Stomach (tissue), 9 donors: Measurements from ENCODE around the gene LYPLA2. TPM values are rescaled to one million over a fixed set of nuclear protein-coding genes. Genes with fewer than 3 reads are reported as not detected.

Experiments
- DNase-seq, 2 donors: peaks; one replicate each; pipeline versions ENCODE4 v3.0.0 to v3.0.0-alpha.2; 2013 to 2019
- H3K27ac ChIP-seq, 5 donors: fragments of 200-600 bp in 4 of 5; sonication (generic) in 4 of 5; one replicate each; pipeline ENCODE4 v1.5.1; 2013 to 2019; ENCODE audit warnings: mild to moderate bottlenecking in 1 of 5, moderate library complexity in 1 of 5
- H3K27me3 ChIP-seq, 3 donors: fragments of 200-600 bp; sonication (generic); one replicate each; pipeline ENCODE4 v1.5.1; 2017 to 2019; ENCODE audit warnings: mixed run types in 1 of 3
- H3K36me3 ChIP-seq, 4 donors: fragments of 200-600 bp; sonication (generic); 1 replicate in 3 of 4; 2 replicates in 1 of 4; pipeline ENCODE4 v1.5.1; 2016 to 2019
- H3K4me1 ChIP-seq, 4 donors: fragments of 200-600 bp; sonication (generic); one replicate each; pipeline ENCODE4 v1.5.1; 2016 to 2019
- H3K4me3 ChIP-seq, 4 donors: fragments of 200-600 bp; sonication (generic) in 3 of 4; one replicate each; pipeline ENCODE4 v1.5.1; 2016 to 2019; ENCODE audit warnings: mild to moderate bottlenecking in 1 of 4
- H3K9me3 ChIP-seq, 4 donors: fragments of 200-600 bp; sonication (generic); one replicate each; pipeline ENCODE4 v1.5.1; 2016 to 2019
- CTCF ChIP-seq, 7 experiments: fragments of 450-650 bp in 4 of 7; fragments of 200-600 bp in 3 of 7; sonication (generic) in 3 of 7; IDR thresholded peaks; one replicate each; pipeline ENCODE4 v1.5.1; 2016 to 2019; ENCODE audit warnings: antibody characterized with exemption in 7 of 7, control low read depth in 2 of 7, mild to moderate bottlenecking in 1 of 7
- EP300 ChIP-seq: sonication (generic); formaldehyde crosslinking; IDR thresholded peaks from one replicate; pipeline ENCODE4 v1.6.1; 2017; ENCODE audit warnings: antibody characterized with exemption
- POLR2A ChIP-seq, 4 donors: fragments of 450-650 bp; IDR thresholded peaks; one replicate each; pipeline ENCODE4 v1.6.1; 2016; ENCODE audit warnings: antibody characterized with exemption in 4 of 4, control low read depth in 2 of 4, mild to moderate bottlenecking in 1 of 4, moderate library complexity in 1 of 4
- POLR2AphosphoS5 ChIP-seq, 3 donors: sonication (generic); formaldehyde crosslinking; IDR thresholded peaks; one replicate each; pipeline ENCODE4 v1.6.1; 2016; ENCODE audit warnings: antibody characterized with exemption in 3 of 3
- WGBS, 5 donors: extraction: QIAGEN DNeasy Blood & Tissue Kit in 3 of 5; methylation state at CpG; one replicate each; pipeline versions ENCODE4 v1.1.5 to v1.1.7; 2013 to 2018; 5-methylcytosine and 5-hydroxymethylcytosine counted together
- intact Hi-C: fragments of 100-400 bp; cut with DNase I; formaldehyde crosslinking; loops from one replicate; pipeline ENCODE4 v1.15.1; 2023; ENCODE audit warnings: low total_unique reads
- polyA plus RNA-seq, 3 donors: library from polyadenylated mRNA; stranded (reverse); fragments of 200-250 nt; gene quantifications; one replicate each; pipeline ENCODE4 v1.2.3, GENCODE V29; 2013
- total RNA-seq, 5 donors: library from RNA; depleted of rRNA; stranded (reverse); fragments of >200 nt; gene quantifications; one replicate each; pipeline versions ENCODE4 v1.1.0 to v1.2.3, GENCODE V29; 2014 to 2016
- donor health status: healthy with polysubstance abuse.
- donor health status: Bipolar disorder and iron deficiency.
- donor health status: healthy.

The LYPLA2 gene
- total and polyA plus RNA-seq, 8 donors: 29.0 to 85.2 (median 64.3) TPM

GRCh38 chr1:23817633-23818032 lies 26.7 kb downstream of the LYPLA2 start:
- intact Hi-C loops: no loop called here
- Histone ChIP-seq H3K27me3 (no peaks in the 10 kb centered on the region), H3K4me1 (peaks cover 0 to 5% (median 0%) of the 10 kb centered on the region in 4 donors), H3K36me3 (peaks cover 41 to 79% (median 76%) of the 10 kb centered on the region in 4 donors), H3K9me3 (no peaks in the 10 kb centered on the region), H3K27ac (no peak overlapping the region), H3K4me3 (no peak overlapping the region)
- DNase-seq: no peak
- TF ChIP-seq CTCF (IDR thresholded peaks at IDR 0.05): no peak
- TF ChIP-seq POLR2AphosphoS5 (IDR thresholded peaks at IDR 0.05): no peak
- TF ChIP-seq POLR2A (IDR thresholded peaks at IDR 0.05): no peak
- TF ChIP-seq EP300: no peak
- WGBS, 5 donors: 75 to 88% (median 82%) methylated on average over 3 of the region's 3 CpGs

GRCh38 chr1:23823767-23824166 lies 32.8 kb downstream of the LYPLA2 start:
- H3K36me3 ChIP-seq: peaks cover 0 to 18% (median 15%) of the 10 kb centered on the region in 4 donors
- 81 to 86% (median 82%) methylated on average over 7 of the region's 7 CpGs for WGBS, 5 donors
- no peak for DNase-seq
- H3K4me3 ChIP-seq: peak overlapping the region in 1 of 4 donors; percentile 74
- H3K27me3 ChIP-seq: no peaks in the 10 kb centered on the region
- H3K4me1 ChIP-seq: peaks cover 0 to 19% (median 13%) of the 10 kb centered on the region in 4 donors
- intact Hi-C loops: no loop called here
- no peak overlapping the region for H3K27ac ChIP-seq
- TF ChIP-seq EP300 (no peak), CTCF (IDR thresholded peaks at IDR 0.05) (no peak), POLR2A (IDR thresholded peaks at IDR 0.05) (no peak), POLR2AphosphoS5 (IDR thresholded peaks at IDR 0.05) (no peak)
- no peaks in the 10 kb centered on the region for H3K9me3 ChIP-seq

- DNase-seq: peak in 1 of 2 donors; percentile 44
- H3K27ac ChIP-seq: peak overlapping the region; percentile 85 to 97 (median 95)
- H3K36me3 ChIP-seq: peaks cover 0 to 9% (median 7%) of the 10 kb centered on the region in 4 donors
- H3K4me3 ChIP-seq: peak overlapping the region; percentile 74 to 98 (median 92)
- H3K27me3 ChIP-seq: no peaks in the 10 kb centered on the region
- WGBS, 5 donors: 2 to 5% (median 3%) methylated on average over 8 of the region's 8 CpGs
- peaks cover 0 to 19% (median 13%) of the 10 kb centered on the region in 4 donors for H3K4me1 ChIP-seq
- H3K9me3 ChIP-seq: no peaks in the 10 kb centered on the region
- TF ChIP-seq POLR2A (IDR thresholded peaks at IDR 0.05): no peak
- TF ChIP-seq POLR2AphosphoS5 (IDR thresholded peaks at IDR 0.05): no peak
- no peak for TF ChIP-seq EP300
- TF ChIP-seq CTCF (IDR thresholded peaks at IDR 0.05): no peak
- intact Hi-C loops: no loop called here
These were observed 33.7 kb downstream of the LYPLA2 start for GRCh38 chr1:23824711-23825075.

GRCh38 chr1:23825076-23825761 lies 34.3 kb downstream of the LYPLA2 start, which contains the start of gene HMGCL:
TSS of gene HMGCL (minus strand) at chr1:23825429. CDS start at chr1:23825415, 14 bp downstream.
- DNase-seq: peak; percentile 93 to 98
- peak within 1 kb of the TSS; percentile 85 to 97 (median 95) for H3K27ac ChIP-seq
- no peak for TF ChIP-seq CTCF (IDR thresholded peaks at IDR 0.05)
- peak in 2 of 4 donors; percentile 54 to 67 for TF ChIP-seq POLR2A (IDR thresholded peaks at IDR 0.05)
- TF ChIP-seq POLR2AphosphoS5 (IDR thresholded peaks at IDR 0.05): peak; percentile 91 to 98 (median 98)
- no peak for TF ChIP-seq EP300
- WGBS, 5 donors: 0% methylated on average over 30 to 42 of the region's 42 CpGs
- no peaks in the 10 kb centered on the region for H3K9me3 ChIP-seq
- peak within 1 kb of the TSS; percentile 74 to 98 (median 92) for H3K4me3 ChIP-seq
- peaks cover 1 to 21% (median 13%) of the 10 kb centered on the region in 4 donors for H3K4me1 ChIP-seq
- no peaks in the 10 kb centered on the region for H3K27me3 ChIP-seq
- intact Hi-C loops: no loop called here
- peaks cover 0 to 3% (median 2%) of the 10 kb centered on the region in 4 donors for H3K36me3 ChIP-seq
